DMS153 treated with DMSO at 0.1 percent for 48 hours (cell line): ENCODE results near the gene CBLL1.

ENCODE experiments used
- DNase-seq: peaks from one replicate; lab custom pipeline; 2025; ENCODE audit not compliant: unreplicated experiment; lab: John Stamatoyannopoulos, UW

Gene CBLL1

GRCh38 chr7:107743567-107744344 is at the start of gene CBLL1:
Gene CBLL1 (plus strand): TSS chr7:107744142. CDS start chr7:107744164, 22 bp downstream.
- peak; percentile 95 for DNase-seq

- DNase-seq, result no peak
These were observed 49.6 kb upstream of the CBLL1 start for GRCh38 chr7:107694386-107694785.

GRCh38 chr7:107696330-107696946 is 47.5 kb upstream of the CBLL1 start:
- no peak for DNase-seq

- DNase-seq, result no peak
These were observed 46.5 kb upstream of the CBLL1 start for GRCh38 chr7:107697321-107698049.

GRCh38 chr7:107700570-107700969 is 43.4 kb upstream of the CBLL1 start:
- no peak for DNase-seq

- no peak for DNase-seq
These were observed 42.8 kb upstream of the CBLL1 start for GRCh38 chr7:107701191-107701590.

GRCh38 chr7:107703219-107703618 is 40.7 kb upstream of the CBLL1 start:
- no peak for DNase-seq

- no peak for DNase-seq
These were observed 40.1 kb upstream of the CBLL1 start for GRCh38 chr7:107703872-107704271.

- DNase-seq, result no peak
These were observed 35.0 kb upstream of the CBLL1 start for GRCh38 chr7:107708956-107709355.

GRCh38 chr7:107711301-107711700 is 32.6 kb upstream of the CBLL1 start:
- no peak for DNase-seq

GRCh38 chr7:107712025-107712424 is 31.9 kb upstream of the CBLL1 start:
- peak; percentile 54 for DNase-seq

GRCh38 chr7:107712896-107713295 is 31.0 kb upstream of the CBLL1 start:
- no peak for DNase-seq

- DNase-seq, result no peak
These were observed 28.4 kb upstream of the CBLL1 start for GRCh38 chr7:107715531-107715930.

- DNase-seq, result no peak
These were observed 25.3 kb upstream of the CBLL1 start for GRCh38 chr7:107718456-107719193.

GRCh38 chr7:107721286-107721685 is 22.7 kb upstream of the CBLL1 start:
- DNase-seq, result no peak

- no peak for DNase-seq
These were observed 20.7 kb upstream of the CBLL1 start for GRCh38 chr7:107723255-107723654.

GRCh38 chr7:107725138-107725740 is 18.7 kb upstream of the CBLL1 start:
- DNase-seq, result peak; percentile 40

- DNase-seq, result no peak
These were observed 17.4 kb upstream of the CBLL1 start for GRCh38 chr7:107726356-107727130.

- DNase-seq, result no peak
These were observed 15.7 kb upstream of the CBLL1 start for GRCh38 chr7:107728276-107728675.
